Measurements from ENCODE around the gene VPS33A.
A peak's percentile ranks its signal among the peaks of the same experiment; 100 is the strongest.

Gene VPS33A

DNA sequence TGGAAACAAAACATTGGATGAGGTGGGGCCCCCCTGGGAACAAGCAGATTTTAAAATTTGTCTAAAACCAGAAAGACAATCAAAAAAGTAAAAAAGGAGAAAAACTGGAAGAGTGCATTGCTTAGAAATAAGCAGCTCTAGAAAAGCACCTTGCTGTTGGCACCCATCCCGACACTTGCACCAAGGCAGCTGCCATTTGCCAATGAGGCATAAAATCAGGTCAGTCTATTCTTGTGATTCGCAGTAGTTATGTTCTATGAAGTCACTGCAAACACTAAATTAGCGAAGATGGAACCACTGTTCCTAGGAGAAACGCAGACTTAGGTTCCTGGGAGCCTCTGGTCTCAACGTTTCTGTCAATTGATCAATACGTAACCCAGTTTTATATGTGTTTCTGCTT, 16.2 kb downstream of the VPS33A start:
- no peak for DNase-seq

DNA sequence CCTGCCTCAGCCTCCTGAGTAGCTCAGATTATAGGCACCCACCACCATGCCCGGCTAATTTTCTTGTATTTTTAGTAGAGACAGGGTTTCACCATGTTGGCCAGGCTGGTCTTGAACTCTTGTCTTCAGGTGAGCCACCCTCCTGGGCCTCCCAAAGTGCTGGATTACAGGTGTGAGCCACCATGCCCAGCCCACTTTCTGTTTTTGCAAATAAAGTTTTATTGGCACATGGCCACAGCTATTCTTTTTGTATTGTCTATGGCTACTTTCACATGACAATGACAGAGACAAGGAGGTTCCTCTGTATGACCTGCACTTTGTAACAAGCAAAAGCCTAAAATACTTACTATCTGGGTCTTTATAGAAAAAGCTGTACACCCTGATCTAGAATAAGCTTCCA, 20.7 kb downstream of the VPS33A start:
- DNase-seq, result no peak

DNA sequence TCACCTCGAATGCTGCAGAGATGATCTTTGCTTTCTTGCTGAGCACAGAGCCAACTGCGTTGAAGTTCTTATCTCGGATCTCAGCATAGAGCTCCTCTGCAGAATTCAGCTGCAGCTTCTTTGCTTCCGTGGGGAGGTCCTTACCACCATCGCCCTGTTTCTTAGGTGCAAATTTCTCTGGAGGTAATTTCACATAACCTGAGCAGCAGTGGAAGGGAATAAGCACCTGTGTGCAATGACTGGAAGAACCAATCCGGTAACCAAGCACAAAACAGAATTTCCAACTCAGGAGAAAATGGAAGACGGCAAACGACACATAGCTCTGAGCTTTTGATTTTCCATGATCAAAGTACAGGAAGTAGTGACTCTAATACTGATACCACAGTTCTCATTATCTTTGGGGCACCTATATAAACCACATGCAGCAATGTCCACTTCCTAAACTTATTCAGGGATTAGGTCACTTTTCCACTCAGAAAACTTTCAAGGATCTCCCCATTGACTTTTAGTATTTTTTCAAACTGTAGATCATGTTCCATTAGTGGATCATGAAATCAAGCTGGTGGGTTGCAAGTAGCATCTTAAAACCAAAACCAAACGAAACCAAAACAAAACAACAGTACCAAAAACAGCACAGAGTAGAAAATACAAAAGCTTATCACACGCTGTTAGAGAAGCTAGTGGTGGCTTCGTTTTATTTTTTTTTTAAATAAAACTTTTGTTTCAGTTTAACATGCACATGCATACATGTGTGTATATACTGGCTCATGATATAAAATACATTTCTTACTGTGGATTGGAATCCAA, 21.5 kb downstream of the VPS33A start:
- DNase-seq, result no peak

DNA sequence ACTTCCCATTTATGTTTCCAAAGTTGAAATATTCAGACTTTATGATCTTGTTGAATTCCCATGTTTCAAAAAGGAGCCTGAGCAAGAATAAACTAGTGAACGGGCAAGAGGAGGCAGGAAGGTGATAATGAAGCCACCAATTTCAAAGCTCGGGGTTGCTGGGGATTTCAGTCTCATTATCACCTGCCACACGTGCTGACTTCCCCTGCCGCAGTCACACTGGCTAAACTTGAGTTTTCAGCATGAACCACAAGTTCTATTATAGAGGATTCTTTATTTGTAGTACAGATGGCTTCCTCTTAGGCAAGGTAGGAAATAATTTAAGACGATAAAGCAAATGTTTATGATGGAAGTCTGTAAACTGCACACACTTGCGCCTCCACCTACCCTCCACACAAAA, 22.3 kb downstream of the VPS33A start:
- DNase-seq, result no peak

DNA sequence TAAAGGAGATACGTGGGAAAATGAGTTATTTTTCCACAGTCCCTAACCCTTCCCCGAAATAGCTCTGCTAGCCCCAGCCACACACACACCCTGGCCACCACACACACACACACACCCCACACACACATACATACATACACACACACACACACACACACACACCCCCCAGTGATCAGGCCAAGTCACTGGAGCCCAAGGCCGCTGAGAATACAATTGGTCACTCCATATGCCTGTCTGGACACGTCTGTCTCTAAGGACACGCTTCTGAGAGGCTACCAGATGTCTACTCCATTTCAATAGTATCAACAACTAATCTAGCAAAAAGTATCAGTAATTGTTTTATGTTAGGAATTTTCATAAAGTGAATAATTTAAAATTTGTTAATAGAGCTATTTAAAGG, 27.4 kb downstream of the VPS33A start:
- no peak for DNase-seq

DNA sequence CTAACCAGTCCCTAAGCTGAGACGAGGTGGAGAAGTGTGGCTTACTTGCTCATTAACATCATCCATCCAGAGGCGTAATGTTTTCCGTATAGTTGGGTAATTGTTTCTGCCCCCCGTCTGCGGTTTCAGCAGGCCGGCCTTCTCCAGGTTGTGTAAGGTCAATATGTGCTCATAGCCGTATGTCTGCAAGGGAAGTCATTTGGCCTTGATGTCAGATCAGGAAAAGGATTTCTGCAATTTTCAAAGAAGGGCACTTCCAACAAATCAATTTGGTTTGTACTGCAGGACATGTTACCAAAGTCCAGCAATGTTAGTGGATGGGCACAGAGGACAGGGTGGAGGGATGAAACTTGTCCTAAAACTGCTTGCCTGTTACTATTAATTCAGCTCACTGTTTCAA, 30.6 kb downstream of the VPS33A start:
- no peak for DNase-seq

DNA sequence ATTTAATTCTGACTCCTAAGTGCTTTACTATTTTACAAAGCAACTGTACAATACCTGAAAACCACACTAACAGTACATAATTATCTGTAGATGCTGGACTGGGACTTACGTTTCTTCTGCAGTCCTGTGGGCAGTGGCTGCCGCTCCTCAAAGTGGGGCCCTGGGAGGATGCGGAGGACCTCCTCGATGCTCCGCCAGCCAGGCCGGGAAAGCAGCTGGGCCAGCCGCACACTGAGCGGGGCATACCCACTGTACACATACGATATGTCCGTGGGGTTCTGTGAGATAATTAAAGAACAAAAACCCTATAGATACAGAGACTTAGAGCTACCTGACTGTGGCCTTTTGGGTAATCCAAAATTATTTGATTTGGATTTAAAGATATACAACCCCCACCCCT, 33.6 kb downstream of the VPS33A start:
- DNase-seq, result no peak

DNA sequence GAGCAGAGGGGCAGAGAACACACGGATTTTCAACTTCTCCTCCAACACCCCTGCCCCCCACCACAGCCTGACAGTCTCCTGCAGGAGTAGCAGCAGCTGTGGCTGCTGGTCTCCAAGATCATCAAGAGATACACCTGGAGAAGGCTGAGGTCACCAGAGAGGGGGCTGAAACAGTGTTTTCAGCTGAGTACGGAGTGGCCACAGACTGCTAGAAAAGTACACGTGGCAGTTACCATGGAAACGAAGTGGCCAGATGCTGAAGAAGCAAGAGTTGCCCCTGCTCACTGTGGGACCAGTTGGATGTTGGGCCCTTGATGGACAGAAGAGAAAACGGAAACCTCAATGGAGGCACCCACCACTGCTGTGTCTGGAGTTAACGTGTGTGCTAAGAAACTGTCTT, 35.5 kb downstream of the VPS33A start:
- no peak for DNase-seq

DNA sequence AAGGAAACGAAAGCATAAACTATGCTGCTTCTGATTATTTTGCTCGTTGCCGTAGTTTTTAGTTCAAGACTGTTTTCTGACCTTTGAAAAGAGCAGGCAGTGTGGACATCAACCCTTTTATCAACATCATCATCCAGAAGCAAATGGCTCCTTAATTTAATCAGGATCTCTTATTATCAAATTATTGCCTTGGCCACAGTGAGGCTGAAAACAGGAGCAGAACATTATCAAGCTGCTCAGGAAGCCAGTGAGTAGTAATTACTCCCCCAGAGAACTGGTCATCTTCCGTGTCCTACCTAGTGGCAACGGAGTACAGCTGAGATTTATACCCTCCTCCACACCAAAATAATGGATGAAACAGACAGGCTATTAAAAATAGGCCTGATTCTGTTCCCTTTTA, 38.2 kb downstream of the VPS33A start:
- no peak for DNase-seq

DNA sequence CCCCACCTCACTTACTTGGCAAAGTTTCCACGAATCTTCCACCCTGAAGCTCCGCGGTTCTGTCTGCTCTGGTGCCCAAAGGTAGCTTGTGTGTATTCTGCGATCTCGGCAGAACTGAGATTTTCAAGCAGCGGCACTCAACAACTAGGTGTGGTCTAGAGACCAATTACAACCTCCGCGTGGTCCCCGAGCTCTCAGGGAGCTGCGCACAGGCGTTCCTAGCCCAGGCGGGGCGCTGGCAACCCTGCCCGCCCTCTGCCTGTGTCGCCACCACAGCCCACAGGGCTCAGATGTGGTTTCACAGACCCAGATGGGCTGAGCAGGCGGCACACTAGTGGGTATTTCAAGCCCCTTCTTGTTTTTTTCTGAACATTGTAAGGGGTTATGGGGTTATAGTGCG, 39.0 kb downstream of the VPS33A start:
- DNase-seq, result no peak

DNA sequence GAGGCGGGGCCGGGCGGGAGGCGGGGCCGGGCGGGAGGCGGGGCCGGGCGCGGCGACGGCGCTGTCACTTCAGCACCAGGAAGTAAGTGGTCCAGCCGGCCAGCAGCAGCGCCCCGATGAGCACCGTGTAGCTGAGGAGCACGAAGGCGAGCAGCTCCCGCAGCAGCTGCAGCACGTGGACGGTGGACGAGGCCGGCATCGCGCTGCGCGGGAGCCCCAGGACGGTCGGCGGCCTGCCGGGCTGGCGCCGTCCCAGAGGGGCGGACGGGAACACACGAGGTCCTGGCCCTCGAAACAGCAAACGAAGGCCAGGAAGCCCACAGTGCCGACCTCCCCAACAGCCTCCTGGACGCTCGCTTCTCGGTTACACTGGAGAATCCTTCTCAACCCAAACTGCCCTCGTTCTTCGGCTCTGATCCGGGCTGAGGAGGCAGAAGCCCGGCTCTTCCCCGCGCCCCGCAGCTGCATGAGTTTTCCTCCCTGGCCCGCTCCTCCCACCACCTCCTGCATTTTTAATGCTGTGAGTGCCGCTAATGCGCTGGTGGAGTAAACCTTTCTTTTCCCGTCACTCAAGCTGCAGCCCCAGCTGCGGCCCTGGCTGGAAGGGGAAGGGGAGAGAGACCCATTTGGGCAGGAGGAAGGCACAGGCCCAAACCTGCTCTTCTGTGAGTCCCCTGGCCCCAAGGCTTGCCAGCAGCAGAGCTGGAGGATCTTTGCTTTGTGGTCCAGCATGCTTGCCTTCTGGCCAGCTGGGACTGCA, 39.7 kb downstream of the VPS33A start:
- DNase-seq, result no peak

DNA sequence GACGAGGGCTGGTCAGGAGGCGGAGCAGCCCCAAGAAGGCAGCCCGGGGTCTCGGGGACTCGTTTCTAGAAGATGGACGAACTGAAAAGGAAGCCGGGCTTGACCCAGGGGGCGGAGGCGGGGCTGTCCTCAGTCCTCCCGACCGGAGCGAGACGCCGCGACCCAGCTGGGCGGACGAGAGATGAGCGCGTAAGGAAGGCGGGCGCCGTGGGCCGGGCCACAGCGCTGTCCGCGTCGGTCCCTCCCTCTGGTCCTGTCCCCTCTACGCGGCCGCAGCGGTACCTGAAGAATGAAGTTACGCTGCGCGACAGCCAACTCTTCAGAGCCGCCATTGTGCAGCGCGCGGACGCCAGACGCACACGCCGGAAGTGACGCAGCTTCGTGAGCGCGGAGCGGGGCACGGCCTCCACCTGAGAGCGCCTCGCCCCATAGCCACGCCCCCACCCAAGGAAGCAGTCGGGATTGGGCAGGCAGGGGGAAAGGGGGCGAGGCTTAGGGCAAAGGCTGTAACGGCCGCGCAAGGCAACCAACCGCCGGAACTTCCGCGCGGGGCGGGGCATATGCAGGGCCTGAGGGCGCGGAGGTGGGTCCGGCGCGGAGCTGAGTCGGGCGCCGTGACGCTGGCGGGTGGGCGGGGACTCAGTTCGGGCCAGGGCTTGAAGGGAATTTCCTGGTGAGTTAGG, 40.5 kb downstream of the VPS33A start, which contains the start of gene DIABLO:
Gene DIABLO (minus strand): TSS at position 370 of the 683 bp plus-strand sequence. CDS start 38 bp downstream, at position 332.
- DNase-seq, result peak; percentile 96

DNA sequence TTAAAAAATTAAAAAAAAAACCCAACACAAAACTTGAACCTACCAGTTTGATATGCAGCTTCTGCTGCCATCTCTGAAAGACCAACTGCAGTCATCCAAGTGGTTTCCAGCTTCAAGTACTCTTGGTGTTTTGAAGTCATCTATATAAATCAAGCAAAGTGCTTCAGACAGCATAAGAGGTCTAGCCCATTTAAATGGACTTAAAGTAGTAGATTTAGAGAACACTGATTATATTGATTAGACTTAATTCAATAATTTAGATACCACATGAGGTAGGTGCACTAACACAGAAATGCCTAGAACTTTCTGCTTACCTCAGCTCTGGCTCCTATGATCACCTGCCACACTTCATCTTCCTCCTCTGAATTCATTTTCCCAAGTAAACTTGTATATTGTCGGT, 49.8 kb downstream of the VPS33A start:
- DNase-seq, result no peak

DNA sequence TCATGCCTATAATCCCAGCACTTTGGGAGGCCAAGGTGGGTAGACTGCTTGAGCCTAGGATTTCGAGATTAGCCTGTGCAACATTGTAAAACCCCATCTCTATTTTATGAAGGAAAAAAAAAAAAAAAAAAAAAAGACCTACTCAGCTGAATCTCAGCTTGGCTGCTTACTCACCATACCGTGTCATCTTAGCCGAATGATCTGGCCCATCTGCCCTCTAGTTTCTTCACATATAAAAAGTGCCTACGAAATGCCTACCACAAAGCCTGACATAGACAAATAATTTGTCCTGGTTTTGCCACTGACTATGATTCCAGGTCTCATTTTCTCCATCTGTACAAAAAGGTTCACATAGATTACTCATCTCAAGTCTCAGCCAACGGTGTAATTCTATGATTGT, 50.5 kb downstream of the VPS33A start:
- no peak for DNase-seq

DNA sequence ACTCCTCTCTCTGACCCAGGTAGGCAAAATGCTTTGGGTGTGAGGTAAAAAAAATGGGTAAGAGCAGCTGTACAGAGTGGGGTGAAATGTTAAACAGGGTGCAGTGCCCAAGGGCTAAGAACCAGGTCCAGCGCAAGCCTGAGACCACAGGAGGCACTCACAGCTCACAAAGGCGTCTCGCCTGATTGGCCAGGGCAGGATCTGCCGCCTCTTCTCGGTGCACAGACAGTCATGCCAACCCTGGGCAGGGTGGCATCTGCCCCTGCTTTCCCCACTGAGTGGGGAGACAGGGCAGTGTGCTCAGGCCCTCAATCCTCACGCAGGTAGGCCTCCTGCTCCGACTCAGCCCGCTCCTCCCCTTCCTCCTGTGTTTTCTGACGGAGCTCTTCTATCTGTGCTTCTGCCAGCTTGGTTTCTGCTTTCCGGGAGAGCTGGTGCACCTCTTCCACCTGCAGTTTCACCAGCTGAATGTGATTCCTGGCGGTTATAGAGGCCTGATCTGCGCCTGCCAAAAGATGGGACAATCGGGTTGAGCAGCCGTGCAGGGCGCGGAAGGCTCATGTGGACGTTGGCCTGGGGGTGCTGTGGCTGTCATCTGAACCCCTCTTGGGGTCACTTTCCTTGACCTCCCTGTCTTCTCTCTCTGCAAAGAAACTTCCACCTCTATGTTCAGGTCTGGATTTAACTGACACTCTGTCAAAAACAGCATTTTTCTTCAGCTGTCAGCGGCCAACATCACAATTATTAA, 58.0 kb downstream of the VPS33A start:
- DNase-seq, result no peak

DNA sequence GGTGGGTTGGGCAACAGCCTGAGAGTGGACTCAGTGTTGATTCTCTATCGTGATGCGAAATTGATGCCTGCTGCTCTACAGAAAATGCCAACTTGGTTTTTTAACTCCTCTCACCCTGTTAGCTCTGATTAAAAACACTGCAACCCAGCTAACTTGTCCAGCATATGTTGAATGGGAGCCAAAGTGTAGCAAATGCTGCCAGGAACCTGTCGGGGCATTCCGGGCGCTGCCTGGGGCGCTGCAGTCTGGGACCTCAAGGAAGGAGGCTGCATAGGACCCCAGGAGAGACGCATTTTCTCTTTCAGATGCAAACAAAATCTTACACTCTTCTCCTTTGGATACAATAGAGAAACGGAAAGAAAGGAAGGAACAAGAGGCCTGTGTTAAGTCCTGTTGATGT, 58.9 kb downstream of the VPS33A start:
- no peak for DNase-seq

DNA sequence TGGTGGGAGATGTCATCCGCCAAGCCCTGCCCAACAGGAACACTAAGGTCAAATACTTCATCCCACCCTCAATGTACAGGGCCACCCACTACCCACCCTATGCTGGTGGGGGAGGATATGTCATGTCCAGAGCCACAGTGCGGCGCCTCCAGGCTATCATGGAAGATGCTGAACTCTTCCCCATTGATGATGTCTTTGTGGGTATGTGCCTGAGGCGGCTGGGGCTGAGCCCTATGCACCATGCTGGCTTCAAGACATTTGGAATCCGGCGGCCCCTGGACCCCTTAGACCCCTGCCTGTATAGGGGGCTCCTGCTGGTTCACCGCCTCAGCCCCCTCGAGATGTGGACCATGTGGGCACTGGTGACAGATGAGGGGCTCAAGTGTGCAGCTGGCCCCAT, 59.3 kb downstream of the VPS33A start:
- DNase-seq, result no peak

DNA sequence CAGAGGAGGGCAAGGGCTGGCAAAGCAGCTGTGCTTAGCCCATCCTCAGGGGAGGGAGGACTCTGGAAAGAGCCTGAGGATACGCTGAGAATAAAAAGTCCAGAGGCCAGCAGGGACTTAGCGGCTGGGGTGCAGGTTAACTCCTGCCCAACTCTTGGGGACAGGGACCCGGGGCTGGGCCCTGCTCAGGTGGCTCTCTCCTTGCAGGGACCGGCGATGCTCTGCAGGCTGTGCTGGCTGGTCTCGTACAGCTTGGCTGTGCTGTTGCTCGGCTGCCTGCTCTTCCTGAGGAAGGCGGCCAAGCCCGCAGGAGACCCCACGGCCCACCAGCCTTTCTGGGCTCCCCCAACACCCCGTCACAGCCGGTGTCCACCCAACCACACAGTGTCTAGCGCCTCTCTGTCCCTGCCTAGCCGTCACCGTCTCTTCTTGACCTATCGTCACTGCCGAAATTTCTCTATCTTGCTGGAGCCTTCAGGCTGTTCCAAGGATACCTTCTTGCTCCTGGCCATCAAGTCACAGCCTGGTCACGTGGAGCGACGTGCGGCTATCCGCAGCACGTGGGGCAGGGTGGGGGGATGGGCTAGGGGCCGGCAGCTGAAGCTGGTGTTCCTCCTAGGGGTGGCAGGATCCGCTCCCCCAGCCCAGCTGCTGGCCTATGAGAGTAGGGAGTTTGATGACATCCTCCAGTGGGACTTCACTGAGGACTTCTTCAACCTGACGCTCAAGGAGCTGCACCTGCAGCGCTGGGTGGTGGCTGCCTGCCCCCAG, 60.0 kb downstream of the VPS33A start:
- DNase-seq, result no peak

DNA sequence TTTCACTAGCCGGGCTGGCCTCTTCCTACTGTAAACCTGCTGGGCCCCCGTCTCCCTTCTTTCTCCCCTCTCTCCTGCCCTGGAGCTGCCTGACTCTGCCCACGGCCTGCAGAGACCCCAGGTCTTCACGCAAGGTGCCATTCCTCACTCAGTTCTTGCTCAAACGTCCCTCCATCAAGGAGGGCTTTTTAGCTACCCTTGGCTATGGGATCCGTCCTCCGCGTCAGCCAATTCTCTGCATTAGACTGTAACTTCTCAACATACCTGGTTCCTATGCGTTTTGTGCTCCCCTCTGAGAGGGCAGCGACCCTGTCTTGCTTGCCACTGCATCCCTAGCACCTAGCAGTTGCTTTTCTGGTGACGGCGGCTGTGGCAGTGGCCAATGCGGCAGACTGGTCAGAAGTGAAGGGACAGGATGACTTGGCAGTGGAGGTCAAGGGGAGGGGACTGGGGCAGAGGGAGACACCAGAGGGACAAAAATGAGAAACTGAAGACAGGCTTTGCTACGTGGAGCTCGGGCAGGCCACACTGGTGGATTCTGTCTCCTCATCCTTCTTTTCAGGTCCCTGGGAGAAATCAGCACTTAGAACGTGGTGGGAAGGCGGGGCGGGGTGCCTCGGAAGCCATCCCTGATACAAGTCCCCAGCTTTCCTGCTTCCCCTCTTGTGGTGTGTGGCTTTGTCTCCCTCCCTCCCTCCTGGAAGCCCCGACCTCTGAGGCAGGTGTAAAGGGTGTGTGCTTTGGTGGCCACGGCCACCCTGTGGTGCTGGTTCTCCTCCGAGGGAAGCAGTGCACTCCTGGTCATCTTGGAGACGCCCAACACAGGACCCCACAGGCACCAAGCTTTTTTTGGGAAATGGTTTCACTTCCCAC, 61.0 kb downstream of the VPS33A start:
- no peak for DNase-seq

DNA sequence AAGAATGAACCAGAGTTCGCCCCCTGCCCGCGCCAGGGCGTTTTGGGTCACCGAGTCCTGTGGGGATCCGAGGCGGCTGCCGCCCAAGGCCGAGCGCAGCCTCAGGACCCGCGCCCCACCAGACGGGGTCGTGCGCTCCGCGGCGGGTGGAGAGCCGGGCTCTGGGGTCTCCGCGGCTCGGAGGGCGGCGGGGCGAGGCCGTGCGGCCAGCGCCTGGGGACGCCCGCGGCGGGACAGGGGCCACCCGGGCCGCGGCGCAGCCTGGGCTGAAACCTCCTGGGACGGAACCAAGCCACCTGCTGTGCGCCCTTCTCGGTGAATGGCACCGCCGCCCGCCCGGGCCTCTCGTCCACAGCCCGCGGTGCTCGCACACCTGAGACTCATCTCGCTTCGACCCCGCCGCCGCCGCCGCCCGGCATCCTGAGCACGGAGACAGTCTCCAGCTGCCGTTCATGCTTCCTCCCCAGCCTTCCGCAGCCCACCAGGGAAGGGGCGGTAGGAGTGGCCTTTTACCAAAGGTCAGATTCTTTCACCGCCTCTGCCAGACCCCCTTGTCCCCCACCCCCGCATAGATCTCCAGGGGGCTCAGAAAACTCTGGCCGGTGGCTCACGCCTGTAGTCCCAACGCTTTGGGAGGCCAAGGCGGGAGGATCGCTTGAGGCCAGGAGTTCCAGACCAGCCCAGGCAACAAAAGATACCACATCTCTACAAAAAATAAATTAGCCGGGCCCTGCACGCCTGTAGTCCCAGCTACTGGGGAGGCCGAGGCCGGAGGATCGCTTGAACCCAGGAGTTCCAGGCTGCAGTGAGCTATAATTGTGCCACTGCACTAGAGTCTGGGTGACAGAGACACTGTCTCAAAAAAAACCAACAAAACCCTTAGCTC, 61.9 kb downstream of the VPS33A start:
- no peak for DNase-seq

Measured in NCI-H1048 (cell line).